Tracheal epithelial cell (primary cell): ENCODE results near the gene NEBL. TPM values are rescaled to one million over a fixed set of nuclear protein-coding genes. Genes with fewer than 3 reads are reported as not detected.

Experiments
- total RNA-seq: library from RNA; depleted of rRNA; stranded (reverse); fragments of >200 nt; gene quantifications from 2 replicates; pipeline ENCODE4 v1.2.1, GENCODE V29; 2014

NEBL gene, protein sequence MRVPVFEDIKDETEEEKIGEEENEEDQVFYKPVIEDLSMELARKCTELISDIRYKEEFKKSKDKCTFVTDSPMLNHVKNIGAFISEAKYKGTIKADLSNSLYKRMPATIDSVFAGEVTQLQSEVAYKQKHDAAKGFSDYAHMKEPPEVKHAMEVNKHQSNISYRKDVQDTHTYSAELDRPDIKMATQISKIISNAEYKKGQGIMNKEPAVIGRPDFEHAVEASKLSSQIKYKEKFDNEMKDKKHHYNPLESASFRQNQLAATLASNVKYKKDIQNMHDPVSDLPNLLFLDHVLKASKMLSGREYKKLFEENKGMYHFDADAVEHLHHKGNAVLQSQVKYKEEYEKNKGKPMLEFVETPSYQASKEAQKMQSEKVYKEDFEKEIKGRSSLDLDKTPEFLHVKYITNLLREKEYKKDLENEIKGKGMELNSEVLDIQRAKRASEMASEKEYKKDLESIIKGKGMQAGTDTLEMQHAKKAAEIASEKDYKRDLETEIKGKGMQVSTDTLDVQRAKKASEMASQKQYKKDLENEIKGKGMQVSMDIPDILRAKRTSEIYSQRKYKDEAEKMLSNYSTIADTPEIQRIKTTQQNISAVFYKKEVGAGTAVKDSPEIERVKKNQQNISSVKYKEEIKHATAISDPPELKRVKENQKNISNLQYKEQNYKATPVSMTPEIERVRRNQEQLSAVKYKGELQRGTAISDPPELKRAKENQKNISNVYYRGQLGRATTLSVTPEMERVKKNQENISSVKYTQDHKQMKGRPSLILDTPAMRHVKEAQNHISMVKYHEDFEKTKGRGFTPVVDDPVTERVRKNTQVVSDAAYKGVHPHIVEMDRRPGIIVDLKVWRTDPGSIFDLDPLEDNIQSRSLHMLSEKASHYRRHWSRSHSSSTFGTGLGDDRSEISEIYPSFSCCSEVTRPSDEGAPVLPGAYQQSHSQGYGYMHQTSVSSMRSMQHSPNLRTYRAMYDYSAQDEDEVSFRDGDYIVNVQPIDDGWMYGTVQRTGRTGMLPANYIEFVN
- 9.2 and 19.8 TPM in 2 replicates for total RNA-seq

DNA sequence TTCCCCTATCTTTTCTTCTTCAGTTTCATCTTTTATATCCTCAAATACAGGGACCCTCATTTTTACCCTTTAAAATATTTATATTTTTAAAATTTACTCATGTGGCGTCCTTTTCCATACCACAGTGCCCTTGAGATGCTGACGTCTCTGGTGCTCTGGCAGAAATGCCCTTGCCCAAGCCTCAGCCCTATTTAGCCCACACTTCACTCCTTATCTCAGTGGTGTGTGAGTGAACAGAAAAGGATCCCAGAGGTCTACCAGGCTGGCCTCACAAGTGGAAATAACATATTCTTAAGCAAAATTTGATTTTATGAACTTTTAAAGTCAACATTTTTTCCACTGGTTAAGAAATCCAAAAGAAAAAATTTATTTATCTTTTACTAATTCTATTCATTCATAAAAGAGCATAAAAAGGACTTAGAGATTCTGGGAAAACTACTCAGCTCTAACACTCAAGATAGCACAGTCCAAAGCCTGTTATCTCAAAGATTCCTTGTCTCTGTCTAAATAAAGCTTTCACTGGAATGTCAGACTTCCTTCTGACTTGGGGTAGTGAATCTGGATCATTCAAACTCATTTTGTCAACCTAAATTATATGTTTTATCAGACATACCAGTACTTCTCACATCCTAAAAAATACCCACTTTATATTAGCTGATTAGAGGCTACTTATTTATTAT is at the start of gene NEBL:
NEBL (minus strand) TSS at position 166 of the 680 bp plus-strand sequence; CDS start at position 60, 106 bp downstream.

